ENCODE data around the gene CARNS1. TPM values are rescaled to one million over a fixed set of nuclear protein-coding genes. Genes with fewer than 3 reads are reported as not detected.

CARNS1 gene
- total and polyA plus RNA-seq, 9 donors: 0.12 to 13.2 (median 0.62) TPM

DNA sequence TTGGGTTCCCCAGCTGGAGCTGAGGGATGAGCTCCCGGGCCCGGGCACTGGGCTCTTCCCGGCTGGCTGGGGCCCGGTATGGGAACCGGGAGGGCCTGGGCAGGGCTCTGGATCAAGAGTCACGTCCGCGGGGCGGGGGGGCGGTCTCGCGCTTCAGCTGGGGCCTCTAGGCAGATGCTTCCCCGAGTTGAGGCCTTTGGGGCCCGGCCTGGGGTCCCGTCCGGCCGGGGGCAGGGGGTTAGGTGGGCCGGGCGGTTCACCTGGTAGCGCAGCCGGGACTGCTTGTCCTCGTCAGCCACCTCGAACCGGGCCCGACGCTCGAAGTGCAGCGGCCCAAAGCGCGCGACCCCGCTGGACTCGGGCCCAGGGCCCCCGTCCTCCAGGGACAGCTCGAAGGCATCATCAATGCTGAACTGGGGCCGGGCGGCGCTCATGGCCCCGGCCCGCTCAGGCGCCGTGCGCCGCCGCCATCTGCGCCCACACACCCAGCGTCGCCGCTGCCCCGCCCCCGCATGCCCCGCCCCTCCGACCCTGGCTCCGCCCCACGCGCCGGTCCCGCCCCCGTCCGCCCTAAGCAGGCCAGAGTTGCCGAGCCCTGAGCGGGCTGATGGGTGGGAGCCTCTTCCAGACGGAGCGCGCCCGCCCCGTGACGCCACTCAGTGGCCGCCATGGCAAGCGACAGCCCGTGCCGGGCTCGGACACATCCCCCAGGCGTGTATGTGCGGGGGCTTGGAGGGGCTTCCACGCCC lies 53.5 kb downstream of the CARNS1 start, which contains the start of gene TMEM134:
TSS of gene TMEM134 (minus strand) at position 493 of the 749 bp plus-strand sequence. CDS start at position 434, 59 bp downstream.
- Histone ChIP-seq H3K4me3 (peak within 1 kb of the TSS; percentile 93), H3K36me3 (no peaks in the 10 kb centered on the region), H3K4me1 (ENCODE audit: insufficient read depth) (peaks cover 7% of the 10 kb centered on the region), H3K27ac (peak within 1 kb of the TSS; percentile 37 to 84), H3K27me3 (no peaks in the 10 kb centered on the region), H3K9me3 (no peaks in the 10 kb centered on the region)
- WGBS, 3 donors: 1 to 2% (median 1%) methylated on average over 33 to 76 of the region's 76 CpGs
- intact Hi-C loops (cut with DNase I): loop anchor here in 2 of 4 donors (1.0 to 5.0 kb wide), 2 partner anchors 66 to 72 kb away; no protein-coding TSS in a partner anchor
- TF ChIP-seq, protein P1, sequence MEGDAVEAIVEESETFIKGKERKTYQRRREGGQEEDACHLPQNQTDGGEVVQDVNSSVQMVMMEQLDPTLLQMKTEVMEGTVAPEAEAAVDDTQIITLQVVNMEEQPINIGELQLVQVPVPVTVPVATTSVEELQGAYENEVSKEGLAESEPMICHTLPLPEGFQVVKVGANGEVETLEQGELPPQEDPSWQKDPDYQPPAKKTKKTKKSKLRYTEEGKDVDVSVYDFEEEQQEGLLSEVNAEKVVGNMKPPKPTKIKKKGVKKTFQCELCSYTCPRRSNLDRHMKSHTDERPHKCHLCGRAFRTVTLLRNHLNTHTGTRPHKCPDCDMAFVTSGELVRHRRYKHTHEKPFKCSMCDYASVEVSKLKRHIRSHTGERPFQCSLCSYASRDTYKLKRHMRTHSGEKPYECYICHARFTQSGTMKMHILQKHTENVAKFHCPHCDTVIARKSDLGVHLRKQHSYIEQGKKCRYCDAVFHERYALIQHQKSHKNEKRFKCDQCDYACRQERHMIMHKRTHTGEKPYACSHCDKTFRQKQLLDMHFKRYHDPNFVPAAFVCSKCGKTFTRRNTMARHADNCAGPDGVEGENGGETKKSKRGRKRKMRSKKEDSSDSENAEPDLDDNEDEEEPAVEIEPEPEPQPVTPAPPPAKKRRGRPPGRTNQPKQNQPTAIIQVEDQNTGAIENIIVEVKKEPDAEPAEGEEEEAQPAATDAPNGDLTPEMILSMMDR (IDR thresholded peaks at IDR 0.05): peak in 2 of 3 donors; percentile 46 to 49
- TF ChIP-seq POLR2A (IDR thresholded peaks at IDR 0.05) (peak; percentile 51), EP300 (IDR thresholded peaks at IDR 0.05) (no peak)
- peak; percentile 90 to 94 (median 93) for DNase-seq

DNA sequence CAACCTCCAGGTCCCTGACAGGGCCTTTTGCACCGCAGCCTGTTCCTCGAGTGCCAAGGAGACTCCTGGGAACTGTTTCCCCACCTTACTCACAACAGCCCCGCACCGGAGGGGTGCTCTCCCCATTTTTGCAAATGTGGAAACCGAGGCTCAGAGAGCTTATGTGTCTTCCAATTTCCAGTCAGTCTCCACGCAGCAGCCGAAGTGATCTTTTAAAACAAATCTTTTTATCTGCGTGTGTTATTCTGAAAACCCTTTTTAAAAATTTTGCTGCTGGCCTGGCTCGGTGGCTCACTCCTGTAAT lies 54.0 kb downstream of the CARNS1 start:
- no peak for TF ChIP-seq EP300 (IDR thresholded peaks at IDR 0.05)
- no peak for TF ChIP-seq POLR2A (IDR thresholded peaks at IDR 0.05)
- TF ChIP-seq, protein P1 (IDR thresholded peaks at IDR 0.05): no peak
- peaks cover 7% of the 10 kb centered on the region for H3K4me1 ChIP-seq (ENCODE audit: insufficient read depth)
- intact Hi-C loops (cut with DNase I): loop anchor here in 2 of 4 donors (1.0 to 5.0 kb wide), 2 partner anchors 66 to 72 kb away; no protein-coding TSS in a partner anchor
- H3K27me3 ChIP-seq: no peaks in the 10 kb centered on the region
- H3K36me3 ChIP-seq: no peaks in the 10 kb centered on the region
- 2 to 4% (median 3%) methylated on average over 9 of the region's 9 CpGs for WGBS, 3 donors
- peak overlapping the region; percentile 93 for H3K4me3 ChIP-seq
- no peaks in the 10 kb centered on the region for H3K9me3 ChIP-seq
- DNase-seq: no peak
- peak overlapping the region; percentile 11 to 84 for H3K27ac ChIP-seq

GRCh38 chr11:67470337-67471002 lies 55.0 kb downstream of the CARNS1 start:
- Histone ChIP-seq H3K4me3 (no peak overlapping the region), H3K27ac (no peak overlapping the region), H3K9me3 (no peaks in the 10 kb centered on the region), H3K4me1 (ENCODE audit: insufficient read depth) (peaks cover 7% of the 10 kb centered on the region), H3K27me3 (no peaks in the 10 kb centered on the region), H3K36me3 (no peaks in the 10 kb centered on the region)
- no peak for DNase-seq
- intact Hi-C loops (cut with DNase I): no loop called here
- TF ChIP-seq, protein P1 (IDR thresholded peaks at IDR 0.05): no peak
- TF ChIP-seq POLR2A (IDR thresholded peaks at IDR 0.05): no peak
- no peak for TF ChIP-seq EP300 (IDR thresholded peaks at IDR 0.05)
- WGBS, 3 donors: 66 to 75% (median 74%) methylated on average over 8 of the region's 8 CpGs

GRCh38 chr11:67472882-67473281 lies 57.4 kb downstream of the CARNS1 start:
- DNase-seq: no peak
- WGBS, 3 donors: 73 to 76% (median 74%) methylated on average over 7 of the region's 7 CpGs
- intact Hi-C loops (cut with DNase I): no loop called here
- H3K27ac ChIP-seq: no peak overlapping the region
- H3K27me3 ChIP-seq: no peaks in the 10 kb centered on the region
- H3K9me3 ChIP-seq: no peaks in the 10 kb centered on the region
- H3K36me3 ChIP-seq: no peaks in the 10 kb centered on the region
- no peak for TF ChIP-seq EP300 (IDR thresholded peaks at IDR 0.05)
- TF ChIP-seq POLR2A (IDR thresholded peaks at IDR 0.05): no peak
- TF ChIP-seq, protein P1 (IDR thresholded peaks at IDR 0.05): no peak
- H3K4me1 ChIP-seq (ENCODE audit: insufficient read depth): peaks cover 2% of the 10 kb centered on the region
- H3K4me3 ChIP-seq: no peak overlapping the region

Small RNA genes lying within 50 kb of the gene (small RNA-seq; reads per million reads assigned to genes)
- not detected for gene RNU6-1238P

Other genes starting within 250 kb of the CARNS1 start
- 10 to 100 TPM; 24.8 to 58.1 (median 49.0) TPM for gene GRK2, start 149.2 kb upstream of the CARNS1 start, total RNA-seq
- 10 to 100 TPM; 21.5 to 39.3 TPM for gene GRK2, start 149.2 kb upstream of the CARNS1 start, polyA plus RNA-seq
- 10 to 100 TPM; 35.6 to 60.9 (median 44.6) TPM for gene ANKRD13D, start 126.4 kb upstream of the CARNS1 start, total RNA-seq
- gene ANKRD13D, start 126.4 kb upstream of the CARNS1 start, polyA plus RNA-seq: 10 to 100 TPM in 1 of 2 donors, 1 to 10 TPM in 1; 5.6 to 29.3 TPM
- gene SSH3, start 112.1 kb upstream of the CARNS1 start, total RNA-seq: 10 to 100 TPM; 37.9 to 69.9 (median 52.1) TPM
- gene SSH3, start 112.1 kb upstream of the CARNS1 start, polyA plus RNA-seq: 10 to 100 TPM; 18.1 to 32.1 TPM
- gene POLD4, start 62.1 kb upstream of the CARNS1 start, total RNA-seq: 10 to 100 TPM; 22.6 to 57.7 (median 47.2) TPM
- 10 to 100 TPM; 12.5 to 87.8 TPM for gene POLD4, start 62.1 kb upstream of the CARNS1 start, polyA plus RNA-seq
- 10 to 100 TPM in 1 of 7 donors, 1 to 10 TPM in 6; 3.4 to 22.9 (median 5.0) TPM for gene CLCF1, start 42.1 kb upstream of the CARNS1 start, total RNA-seq
- 1 to 10 TPM; 2.5 to 9.6 TPM for gene CLCF1, start 42.1 kb upstream of the CARNS1 start, polyA plus RNA-seq
- 10 to 100 TPM; 13.9 to 51.7 (median 23.5) TPM for gene RAD9A, start 23.7 kb upstream of the CARNS1 start, total RNA-seq
- 10 to 100 TPM in 1 of 2 donors, 1 to 10 TPM in 1; 3.1 to 20.3 TPM for gene RAD9A, start 23.7 kb upstream of the CARNS1 start, polyA plus RNA-seq
- gene PPP1CA, start 13.8 kb upstream of the CARNS1 start, total RNA-seq: 10 to 100 TPM; 32.2 to 86.9 (median 55.5) TPM
- 10 to 100 TPM; 43.7 to 54.9 TPM for gene PPP1CA, start 13.8 kb upstream of the CARNS1 start, polyA plus RNA-seq
- 1 to 10 TPM in 3 of 7 donors, under 1 TPM in 4; 0.15 to 2.0 (median 1.00) TPM for gene TBC1D10C, start 11.6 kb upstream of the CARNS1 start, total RNA-seq
- 1 to 10 TPM in 1 of 2 donors, under 1 TPM in 1; 0.32 to 1.6 TPM for gene TBC1D10C, start 11.6 kb upstream of the CARNS1 start, polyA plus RNA-seq
- 10 to 100 TPM; 24.8 to 38.6 (median 33.1) TPM for gene RPS6KB2, start 12.8 kb downstream of the CARNS1 start, total RNA-seq
- 10 to 100 TPM; 10.4 to 38.2 TPM for gene RPS6KB2, start 12.8 kb downstream of the CARNS1 start, polyA plus RNA-seq
- gene PTPRCAP, start 22.0 kb downstream of the CARNS1 start, total RNA-seq: 10 to 100 TPM in 1 of 7 donors, 1 to 10 TPM in 6; 2.4 to 10.7 (median 3.2) TPM
- 1 to 10 TPM in 1 of 2 donors, not detected in 1; 7.2 TPM for gene PTPRCAP, start 22.0 kb downstream of the CARNS1 start, polyA plus RNA-seq
- gene CORO1B, start 27.8 kb downstream of the CARNS1 start, total RNA-seq: 10 to 100 TPM; 31.1 to 80.5 (median 60.8) TPM
- gene CORO1B, start 27.8 kb downstream of the CARNS1 start, polyA plus RNA-seq: 10 to 100 TPM in 1 of 2 donors, 1 to 10 TPM in 1; 2.8 to 74.3 TPM
- gene GPR152, start 37.1 kb downstream of the CARNS1 start, total RNA-seq: under 1 TPM in 1 of 7 donors, not detected in 6; 0.15 TPM
- not detected for gene GPR152, start 37.1 kb downstream of the CARNS1 start, polyA plus RNA-seq
- gene CABP4, start 39.7 kb downstream of the CARNS1 start, total RNA-seq: 1 to 10 TPM in 4 of 7 donors, under 1 TPM in 2, not detected in 1; 0.13 to 2.1 (median 1.2) TPM
- under 1 TPM; 0.62 to 0.92 TPM for gene CABP4, start 39.7 kb downstream of the CARNS1 start, polyA plus RNA-seq
- 10 to 100 TPM; 37.6 to 69.8 (median 44.8) TPM for gene TMEM134, start 53.6 kb downstream of the CARNS1 start, total RNA-seq
- gene TMEM134, start 53.6 kb downstream of the CARNS1 start, polyA plus RNA-seq: 10 to 100 TPM in 1 of 2 donors, 1 to 10 TPM in 1; 2.7 to 44.3 TPM
- gene AIP, start 67.3 kb downstream of the CARNS1 start, total RNA-seq: 100 to 1,000 TPM in 1 of 7 donors, 10 to 100 TPM in 6; 49.1 to 103 (median 65.4) TPM
- gene AIP, start 67.3 kb downstream of the CARNS1 start, polyA plus RNA-seq: 100 to 1,000 TPM in 1 of 2 donors, 10 to 100 TPM in 1; 33.5 to 114 TPM
- 10 to 100 TPM in 3 of 7 donors, 1 to 10 TPM in 4; 3.1 to 77.2 (median 9.5) TPM for gene PITPNM1, start 89.7 kb downstream of the CARNS1 start, total RNA-seq
- 1 to 10 TPM; 5.3 to 6.1 TPM for gene PITPNM1, start 89.7 kb downstream of the CARNS1 start, polyA plus RNA-seq
- gene CDK2AP2, start 92.5 kb downstream of the CARNS1 start, total RNA-seq: 10 to 100 TPM; 15.8 to 66.1 (median 34.6) TPM
- gene CDK2AP2, start 92.5 kb downstream of the CARNS1 start, polyA plus RNA-seq: 10 to 100 TPM in 1 of 2 donors, 1 to 10 TPM in 1; 3.8 to 35.9 TPM
- gene CABP2, start 107.8 kb downstream of the CARNS1 start, total RNA-seq: not detected
- not detected for gene CABP2, start 107.8 kb downstream of the CARNS1 start, polyA plus RNA-seq
- gene GSTP1, start 168.1 kb downstream of the CARNS1 start, total RNA-seq: 1,000 to 10,000 TPM in 1 of 7 donors, 100 to 1,000 TPM in 6; 358 to 1,321 (median 474) TPM
- gene GSTP1, start 168.1 kb downstream of the CARNS1 start, polyA plus RNA-seq: 100 to 1,000 TPM; 189 to 444 TPM
- 100 to 1,000 TPM; 143 to 184 (median 169) TPM for gene NDUFV1, start 191.3 kb downstream of the CARNS1 start, total RNA-seq
- gene NDUFV1, start 191.3 kb downstream of the CARNS1 start, polyA plus RNA-seq: 100 to 1,000 TPM in 1 of 2 donors, 10 to 100 TPM in 1; 47.7 to 133 TPM
- gene NUDT8, start 214.3 kb downstream of the CARNS1 start, total RNA-seq: 10 to 100 TPM in 1 of 7 donors, 1 to 10 TPM in 6; 5.0 to 10.5 (median 8.1) TPM
- gene NUDT8, start 214.3 kb downstream of the CARNS1 start, polyA plus RNA-seq: 1 to 10 TPM in 1 of 2 donors, not detected in 1; 5.7 TPM
- gene TBX10, start 224.1 kb downstream of the CARNS1 start, total RNA-seq: not detected
- not detected for gene TBX10, start 224.1 kb downstream of the CARNS1 start, polyA plus RNA-seq
- gene ACY3, start 235.1 kb downstream of the CARNS1 start, total RNA-seq: under 1 TPM in 2 of 7 donors, not detected in 5; 0.24 to 0.25 TPM
- gene ACY3, start 235.1 kb downstream of the CARNS1 start, polyA plus RNA-seq: under 1 TPM in 1 of 2 donors, not detected in 1; 0.07 TPM